ENCODE results near the gene NUPR1. TPM values are rescaled to one million over a fixed set of nuclear protein-coding genes. Genes with fewer than 3 reads are reported as not detected.
A peak's percentile ranks its signal among the peaks of the same experiment; 100 is the strongest.

The NUPR1 gene
- polyA plus RNA-seq, 2 of the 4 experiments (the other 2 are of a cell fraction) = 29.3 to 47.8 TPM

DNA sequence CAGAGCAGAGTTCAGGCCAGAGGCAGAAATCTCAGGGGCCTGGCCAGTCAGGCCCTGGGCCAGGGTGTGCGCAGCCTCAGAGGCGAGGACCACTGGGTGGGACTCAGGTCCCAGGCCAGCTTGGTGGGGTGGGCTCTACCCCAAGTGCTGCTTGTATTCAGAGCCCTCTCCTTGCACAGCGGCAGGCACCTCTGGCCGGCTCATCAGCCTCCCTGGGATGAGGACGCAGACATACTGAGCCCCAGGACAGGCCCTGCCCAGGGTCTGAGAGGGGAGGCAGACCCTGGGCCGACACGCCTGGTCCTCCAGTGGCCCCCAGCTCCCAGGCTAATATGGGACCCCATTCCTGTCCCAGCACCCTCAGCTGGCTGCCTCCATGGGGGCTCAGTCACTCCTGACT, 24.5 kb downstream of the NUPR1 start:
- CTCF ChIA-PET = interaction anchor here (0.9 to 1.2 kb wide), 2 partner anchors 76 to 193 kb away, joined by 3 read pairs; no protein-coding TSS in a partner anchor
- H3K4me1 ChIP-seq = 0 out of 3 replicates have a peak, but pooled peaks cover 3% of the 10 kb centered on the region
- DNase-seq (ENCODE audit: low read depth in 1 of 2, low spot score in 1 of 2) = no peak
- POLR2A ChIA-PET = no interaction called here
- 91% methylated on average over 5 of the region's 7 CpGs for WGBS (ENCODE audit: missing lambda C conversion rate)
- FAIRE-seq = no peak
- H3K4me2 ChIP-seq = no peak overlapping the region
- peak; percentile 50 for ATAC-seq
- H3K4me3 ChIP-seq = no peak overlapping the region
- TF ChIP-seq SMC3 (IDR thresholded peaks at IDR 0.05) (no peak), MAFK (IDR thresholded peaks at IDR 0.05; ENCODE audit: partially characterized antibody) (no peak), HOXA7 (CRISPR knock-in tag; IDR thresholded peaks at IDR 0.05) (no peak), HOXB13 (CRISPR knock-in tag; IDR thresholded peaks at IDR 0.05; ENCODE audit: low read depth) (no peak), JUNB (IDR thresholded peaks at IDR 0.05) (no peak), CEBPB (IDR thresholded peaks at IDR 0.05) (no peak), CBX2 (IDR thresholded peaks at IDR 0.05; ENCODE audit: borderline replicate concordance, low read depth) (no peak)
- TF ChIP-seq, protein P1, sequence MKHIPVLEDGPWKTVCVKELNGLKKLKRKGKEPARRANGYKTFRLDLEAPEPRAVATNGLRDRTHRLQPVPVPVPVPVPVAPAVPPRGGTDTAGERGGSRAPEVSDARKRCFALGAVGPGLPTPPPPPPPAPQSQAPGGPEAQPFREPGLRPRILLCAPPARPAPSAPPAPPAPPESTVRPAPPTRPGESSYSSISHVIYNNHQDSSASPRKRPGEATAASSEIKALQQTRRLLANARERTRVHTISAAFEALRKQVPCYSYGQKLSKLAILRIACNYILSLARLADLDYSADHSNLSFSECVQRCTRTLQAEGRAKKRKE (CRISPR knock-in tag; IDR thresholded peaks at IDR 0.05; ENCODE audit: low read depth) = no peak
- 0 out of 6 replicates have a peak overlapping the region, but pooled peaks of 1 of the 2 experiments have one; percentile 34 for H3K27ac ChIP-seq
- no peaks in the 10 kb centered on the region for H3K9me3 ChIP-seq

DNA sequence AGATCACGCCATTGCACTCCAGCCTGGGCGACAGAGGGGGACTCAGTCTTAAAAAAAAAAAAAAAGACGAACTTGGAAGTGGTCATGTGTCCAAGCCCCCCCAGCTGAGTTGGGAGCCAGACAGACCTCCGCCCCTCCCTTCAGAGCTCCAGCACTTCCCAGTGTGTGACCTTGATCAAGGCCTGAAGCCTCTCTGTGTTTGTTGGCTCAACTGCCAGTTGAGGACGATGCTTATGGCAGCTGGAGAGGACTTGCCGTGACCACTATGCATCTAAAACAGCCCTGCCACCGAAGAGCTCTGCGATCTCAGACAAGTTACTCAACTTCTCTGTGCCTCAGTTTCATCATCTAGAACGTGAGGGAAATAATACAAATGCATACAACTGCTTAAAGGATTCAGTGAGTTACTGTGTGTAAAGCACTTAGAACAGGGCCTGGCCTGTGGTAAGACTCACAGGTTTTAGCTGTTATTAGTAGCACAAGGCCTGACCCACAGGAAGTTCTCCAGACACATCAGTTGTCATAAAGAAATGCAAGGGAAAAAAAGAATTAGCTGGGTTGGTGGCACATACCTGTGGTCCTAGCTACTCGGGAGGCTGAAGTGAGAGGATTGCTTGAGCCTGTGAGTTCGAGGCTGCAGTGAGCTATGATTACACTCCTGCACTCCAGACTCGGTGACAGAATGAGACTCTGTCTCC, 25.1 kb downstream of the NUPR1 start:
- POLR2A ChIA-PET = no interaction called here
- H3K27ac ChIP-seq = 0 out of 6 replicates have a peak overlapping the region, but pooled peaks of 1 of the 2 experiments have one; percentile 34
- TF ChIP-seq CHD4 (IDR thresholded peaks at IDR 0.05; ENCODE audit: borderline replicate concordance) (no peak), EHMT2 (IDR thresholded peaks at IDR 0.05; ENCODE audit: low read depth) (no peak), POLR2A (IDR thresholded peaks at IDR 0.05; ENCODE audit: low read length) (no peak), TFCP2L1 (CRISPR knock-in tag; IDR thresholded peaks at IDR 0.05) (no peak), NFE2L2 (conservative IDR thresholded peaks at IDR 0.05; ENCODE audit: low read length) (no peak), POLR2AphosphoS2 (conservative IDR thresholded peaks at IDR 0.05; ENCODE audit: low read length) (no peak), NPAS2 (CRISPR knock-in tag; IDR thresholded peaks at IDR 0.05; ENCODE audit: borderline replicate concordance) (no peak), JUNB (IDR thresholded peaks at IDR 0.05) (no peak), KDM1A (IDR thresholded peaks at IDR 0.05; ENCODE audit: low read depth) (no peak), CHD2 (IDR thresholded peaks at IDR 0.05; ENCODE audit: low read length, partially characterized antibody) (no peak), RAD21 (conservative IDR thresholded peaks at IDR 0.05 in 1 of 2, IDR thresholded peaks at IDR 0.05 in 1 of 2) (no peak), CEBPB (IDR thresholded peaks at IDR 0.05) (no peak), MAZ (IDR thresholded peaks at IDR 0.05; ENCODE audit: borderline replicate concordance, low read depth, low read length) (no peak), RARB (CRISPR knock-in tag; IDR thresholded peaks at IDR 0.05) (no peak), ESRRA (IDR thresholded peaks at IDR 0.05; ENCODE audit: borderline replicate concordance, low read length) (no peak), HOXB5 (CRISPR knock-in tag; IDR thresholded peaks at IDR 0.05) (no peak)
- no peaks in the 10 kb centered on the region for H3K9me3 ChIP-seq
- WGBS (ENCODE audit: missing lambda C conversion rate) = 81% methylated on average over 12 of the region's 12 CpGs
- no peak overlapping the region for H3K4me3 ChIP-seq
- DNase-seq (ENCODE audit: low read depth in 1 of 2, low spot score in 1 of 2) (no peak), FAIRE-seq (no peak), ATAC-seq (peak in 1 of 2 experiments; percentile 33; a peak in 3 of 6 replicates)
- 0 out of 3 replicates have a peak, but pooled peaks cover 3% of the 10 kb centered on the region for H3K4me1 ChIP-seq
- CTCF ChIA-PET = interaction anchor here (0.6 to 1.2 kb wide), 3 partner anchors 8 to 192 kb away, joined by 3 read pairs; no protein-coding TSS in a partner anchor
- no peak overlapping the region for H3K4me2 ChIP-seq

Data from A549 (cell line).